Fibroblast of lung (primary cell): Measurements from ENCODE around the gene TEAD2.

Experiments
- CTCF ChIP-seq, 2 donors: IDR thresholded peaks in 1 of 2; conservative IDR thresholded peaks in 1 of 2; 1 replicate in 1 of 2; 2 replicates in 1 of 2; pipeline ENCODE4 v1.5.1; 2011 to 2012; ENCODE audit warnings: low read length in 2 of 2, control low read depth in 1 of 2, inconsistent platforms in 1 of 2, low read depth in 1 of 2, mild to moderate bottlenecking in 1 of 2
- EZH2 ChIP-seq: IDR thresholded peaks from 2 replicates; pipeline ENCODE4 v1.5.1; 2012; ENCODE audit warnings: low read length, control low read depth, mild to moderate bottlenecking; ENCODE audit errors: missing control alignments

- TF ChIP-seq CTCF (conservative IDR thresholded peaks at IDR 0.05 in 1 of 2, IDR thresholded peaks at IDR 0.05 in 1 of 2; ENCODE audit: low read depth in 1 of 2, low read length in 2 of 2) (peak; percentile 52 to 69), EZH2 (no peak)
Measured at GRCh38 chr19:49327878-49328544, 34.2 kb downstream of the TEAD2 start.
